Loucy (cell line): ENCODE data around the gene TRIM25.

Experiments used
- H2AFZ ChIP-seq: fragments of 200-600 bp; sonication (generic); 2 replicates; pipeline ENCODE4 v1.6.0; 2016; ENCODE audit warnings: antibody characterized with exemption, mild to moderate bottlenecking, low read length, moderate library complexity
- H3F3A ChIP-seq: fragments of 200-600 bp; 2 replicates; pipeline ENCODE4 v1.6.0; 2016; ENCODE audit warnings: antibody characterized with exemption, low read depth, mild to moderate bottlenecking
- H3K27me3 ChIP-seq: fragments of 200-600 bp; sonication (generic); 2 replicates; pipeline ENCODE4 v1.6.1; 2014; ENCODE audit warnings: low read length, mild to moderate bottlenecking; ENCODE audit not compliant: insufficient read depth, poor library complexity, severe bottlenecking
- H3K36me3 ChIP-seq: fragments of 200-600 bp; sonication (generic); 2 replicates; pipeline ENCODE4 v1.6.1; 2016; ENCODE audit warnings: low read length; ENCODE audit not compliant: insufficient read depth
- H3K4me1 ChIP-seq: fragments of 200-600 bp; sonication (generic); 2 replicates; pipeline ENCODE4 v1.5.1; 2014; ENCODE audit warnings: low read length, mild to moderate bottlenecking; ENCODE audit not compliant: insufficient read depth, poor library complexity, severe bottlenecking
- H3K4me2 ChIP-seq: fragments of 200-600 bp; sonication (generic); 2 replicates; pipeline ENCODE4 v1.6.0; 2014; ENCODE audit warnings: antibody characterized with exemption, low read length, low read depth, mild to moderate bottlenecking; ENCODE audit not compliant: poor library complexity, severe bottlenecking
- H3K4me3 ChIP-seq: fragments of 200-600 bp; sonication (generic); 2 replicates; pipeline ENCODE4 v1.5.1; 2014; ENCODE audit warnings: low read length, mild to moderate bottlenecking, mixed read lengths; ENCODE audit not compliant: poor library complexity, severe bottlenecking
- H3K79me2 ChIP-seq: fragments of 200-600 bp; sonication (generic); 2 replicates; pipeline ENCODE4 v1.6.1; 2014; ENCODE audit warnings: low read length; ENCODE audit not compliant: insufficient read depth
- H3K9ac ChIP-seq: fragments of 200-600 bp; sonication (generic); 2 replicates; pipeline ENCODE4 v1.6.0; 2014; ENCODE audit warnings: mild to moderate bottlenecking, low read depth, low read length, moderate library complexity; ENCODE audit not compliant: poor library complexity, severe bottlenecking
- H3K9me2 ChIP-seq: fragments of 200-600 bp; sonication (generic); replicated peaks from 2 replicates; pipeline ENCODE4 v1.6.1; 2016; ENCODE audit warnings: low read depth, low read length, mixed read lengths
- H3K9me3 ChIP-seq: fragments of 200-600 bp; sonication (generic); 2 replicates; pipeline ENCODE4 v1.6.1; 2014; ENCODE audit warnings: mild to moderate bottlenecking, antibody characterized with exemption, low read length, low read depth; ENCODE audit not compliant: insufficient read depth
- H4K20me1 ChIP-seq: fragments of 200-600 bp; sonication (generic); 2 replicates; pipeline ENCODE4 v1.6.0; 2014; ENCODE audit warnings: antibody characterized with exemption, low read length, mild to moderate bottlenecking; ENCODE audit not compliant: insufficient read depth, poor library complexity, severe bottlenecking
- CTCF ChIP-seq: fragments of 200-600 bp; sonication (generic); conservative IDR thresholded peaks from 2 replicates; pipeline ENCODE4 v1.5.1; 2014; ENCODE audit warnings: mild to moderate bottlenecking, antibody characterized with exemption, low read length
- EZH2phosphoT487 ChIP-seq: fragments of 200-600 bp; IDR thresholded peaks from 2 replicates; pipeline ENCODE4 v1.6.1; 2018; ENCODE audit warnings: antibody characterized with exemption, mild to moderate bottlenecking, moderate library complexity, borderline replicate concordance

The TRIM25 gene

GRCh38 chr17:56908001-56908542 is 5.8 kb downstream of the TRIM25 start:
- Histone ChIP-seq H3K9me3 (no peaks in the 10 kb centered on the region), H3K9ac (no peak overlapping the region), H4K20me1 (peaks cover 48% of the 10 kb centered on the region), H3F3A (no peaks in the 10 kb centered on the region), H3K4me2 (peak overlapping the region; percentile 95), H3K4me1 (peaks cover 37% of the 10 kb centered on the region), H3K79me2 (peaks cover 80% of the 10 kb centered on the region), H3K9me2 (no peaks in the 10 kb centered on the region), H2AFZ (no peak overlapping the region), H3K27me3 (no peaks in the 10 kb centered on the region), H3K4me3 (peak overlapping the region; percentile 70), H3K36me3 (peaks cover 39% of the 10 kb centered on the region)
- no peak for TF ChIP-seq CTCF
- no peak for TF ChIP-seq EZH2phosphoT487

GRCh38 chr17:56903560-56903959 is 10.3 kb downstream of the TRIM25 start:
- Histone ChIP-seq H3K9me3 (no peaks in the 10 kb centered on the region), H3F3A (no peaks in the 10 kb centered on the region), H2AFZ (no peak overlapping the region), H3K27me3 (no peaks in the 10 kb centered on the region), H4K20me1 (peaks cover 10% of the 10 kb centered on the region), H3K9me2 (no peaks in the 10 kb centered on the region), H3K4me1 (peaks cover 6% of the 10 kb centered on the region), H3K4me2 (no peak overlapping the region), H3K9ac (no peak overlapping the region), H3K4me3 (no peak overlapping the region), H3K36me3 (peaks cover 81% of the 10 kb centered on the region), H3K79me2 (peaks cover 45% of the 10 kb centered on the region)
- TF ChIP-seq CTCF (no peak), EZH2phosphoT487 (no peak)

GRCh38 chr17:56902348-56902747 is 11.5 kb downstream of the TRIM25 start:
- no peak overlapping the region for H3K9ac ChIP-seq
- H3K4me3 ChIP-seq: no peak overlapping the region
- H3K9me2 ChIP-seq: no peaks in the 10 kb centered on the region
- no peak overlapping the region for H2AFZ ChIP-seq
- no peaks in the 10 kb centered on the region for H3K4me1 ChIP-seq
- peaks cover 81% of the 10 kb centered on the region for H3K36me3 ChIP-seq
- peaks cover 33% of the 10 kb centered on the region; the same call in 1 of the 2 replicates for H3K79me2 ChIP-seq
- H3K4me2 ChIP-seq: no peak overlapping the region
- no peaks in the 10 kb centered on the region for H3K27me3 ChIP-seq
- no peaks in the 10 kb centered on the region for H4K20me1 ChIP-seq
- H3K9me3 ChIP-seq: no peaks in the 10 kb centered on the region
- H3F3A ChIP-seq: no peaks in the 10 kb centered on the region
- TF ChIP-seq EZH2phosphoT487 (no peak), CTCF (no peak)
